BE2C (cell line): Measurements from ENCODE around the gene ZNF608.

Source experiments
- DNase-seq: peaks from one replicate; pipeline ENCODE4 v3.0.0-alpha.2; 2020
- H3K27me3 ChIP-seq: fragments of 250-450 bp; sonication (Bioruptor Pico); 2 replicates; pipeline ENCODE4 v1.5.1; 2020; ENCODE audit warnings: mild to moderate bottlenecking
- H3K36me3 ChIP-seq: fragments of 250-450 bp; sonication (Bioruptor Pico); 2 replicates; pipeline ENCODE4 v1.5.1; 2020; ENCODE audit warnings: mild to moderate bottlenecking
- H3K4me1 ChIP-seq: fragments of 250-450 bp; sonication (Bioruptor Pico); 2 replicates; pipeline ENCODE4 v1.5.1; 2020
- H3K4me3 ChIP-seq: 2 replicates; pipeline ENCODE4 v1.5.1; 2011; ENCODE audit warnings: low read depth, low read length
- H3K9me3 ChIP-seq: fragments of 250-450 bp; sonication (Bioruptor Pico); 2 replicates; pipeline ENCODE4 v1.5.1; 2020
- TF ChIP-seq, protein P1 (sequence below): IDR thresholded peaks from 2 replicates; pipeline ENCODE4 v1.5.1; 2012; ENCODE audit warnings: mild to moderate bottlenecking, low read depth, low read length

The ZNF608 gene

GRCh38 chr5:124772457-124773200, 26.2 kb upstream of the ZNF608 start:
- peaks cover 14% of the 10 kb centered on the region for H3K4me1 ChIP-seq
- H3K36me3 ChIP-seq: no peaks in the 10 kb centered on the region
- no peaks in the 10 kb centered on the region for H3K27me3 ChIP-seq
- H3K4me3 ChIP-seq: no peak overlapping the region
- H3K9me3 ChIP-seq: no peaks in the 10 kb centered on the region
- DNase-seq: no peak
- TF ChIP-seq, protein P1, sequence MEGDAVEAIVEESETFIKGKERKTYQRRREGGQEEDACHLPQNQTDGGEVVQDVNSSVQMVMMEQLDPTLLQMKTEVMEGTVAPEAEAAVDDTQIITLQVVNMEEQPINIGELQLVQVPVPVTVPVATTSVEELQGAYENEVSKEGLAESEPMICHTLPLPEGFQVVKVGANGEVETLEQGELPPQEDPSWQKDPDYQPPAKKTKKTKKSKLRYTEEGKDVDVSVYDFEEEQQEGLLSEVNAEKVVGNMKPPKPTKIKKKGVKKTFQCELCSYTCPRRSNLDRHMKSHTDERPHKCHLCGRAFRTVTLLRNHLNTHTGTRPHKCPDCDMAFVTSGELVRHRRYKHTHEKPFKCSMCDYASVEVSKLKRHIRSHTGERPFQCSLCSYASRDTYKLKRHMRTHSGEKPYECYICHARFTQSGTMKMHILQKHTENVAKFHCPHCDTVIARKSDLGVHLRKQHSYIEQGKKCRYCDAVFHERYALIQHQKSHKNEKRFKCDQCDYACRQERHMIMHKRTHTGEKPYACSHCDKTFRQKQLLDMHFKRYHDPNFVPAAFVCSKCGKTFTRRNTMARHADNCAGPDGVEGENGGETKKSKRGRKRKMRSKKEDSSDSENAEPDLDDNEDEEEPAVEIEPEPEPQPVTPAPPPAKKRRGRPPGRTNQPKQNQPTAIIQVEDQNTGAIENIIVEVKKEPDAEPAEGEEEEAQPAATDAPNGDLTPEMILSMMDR: no peak

- no peaks in the 10 kb centered on the region for H3K36me3 ChIP-seq
- DNase-seq: no peak
- no peak overlapping the region for H3K4me3 ChIP-seq
- TF ChIP-seq, protein P1: no peak
- H3K27me3 ChIP-seq: no peaks in the 10 kb centered on the region
- peaks cover 14% of the 10 kb centered on the region for H3K4me1 ChIP-seq
- H3K9me3 ChIP-seq: no peaks in the 10 kb centered on the region
Measured at GRCh38 chr5:124771761-124772160, 25.3 kb upstream of the ZNF608 start.

GRCh38 chr5:124764992-124765611, 18.7 kb upstream of the ZNF608 start:
- TF ChIP-seq, protein P1: no peak
- no peak for DNase-seq
- H3K4me3 ChIP-seq: no peak overlapping the region
- H3K36me3 ChIP-seq: no peaks in the 10 kb centered on the region
- no peaks in the 10 kb centered on the region for H3K27me3 ChIP-seq
- H3K9me3 ChIP-seq: no peaks in the 10 kb centered on the region
- 0 out of 2 replicates have a peak, but pooled peaks cover 1% of the 10 kb centered on the region for H3K4me1 ChIP-seq

DNA sequence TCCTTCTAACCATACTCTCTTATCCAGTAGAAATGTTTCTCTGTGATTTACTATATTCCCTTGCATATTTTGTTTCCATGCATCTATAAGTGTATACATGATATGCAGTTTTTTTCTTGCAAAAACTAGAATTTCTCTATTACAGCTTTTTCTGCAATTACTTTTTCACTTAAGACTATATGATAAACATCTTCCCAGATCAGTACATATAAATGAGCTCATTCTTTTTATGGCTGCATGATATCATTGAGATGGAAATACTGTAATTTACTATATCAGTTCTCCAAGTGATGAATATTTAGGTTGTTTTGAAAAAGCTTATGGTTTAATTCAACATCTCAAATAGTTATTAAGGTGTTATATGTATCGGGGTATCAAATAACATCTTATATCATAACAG, 18.1 kb upstream of the ZNF608 start:
- Histone ChIP-seq H3K4me1 (0 out of 2 replicates have a peak, but pooled peaks cover 3% of the 10 kb centered on the region), H3K36me3 (no peaks in the 10 kb centered on the region), H3K9me3 (no peaks in the 10 kb centered on the region), H3K27me3 (no peaks in the 10 kb centered on the region), H3K4me3 (no peak overlapping the region)
- TF ChIP-seq, protein P1: no peak
- DNase-seq: no peak

- H3K27me3 ChIP-seq: no peaks in the 10 kb centered on the region
- H3K4me1 ChIP-seq: 0 out of 2 replicates have a peak, but pooled peaks cover 3% of the 10 kb centered on the region
- TF ChIP-seq, protein P1: no peak
- H3K36me3 ChIP-seq: no peaks in the 10 kb centered on the region
- DNase-seq: no peak
- H3K9me3 ChIP-seq: no peaks in the 10 kb centered on the region
- no peak overlapping the region for H3K4me3 ChIP-seq
Measured at GRCh38 chr5:124761010-124761409, 14.6 kb upstream of the ZNF608 start.

- no peak for DNase-seq
- TF ChIP-seq, protein P1: no peak
- Histone ChIP-seq H3K4me1 (0 out of 2 replicates have a peak, but pooled peaks cover 3% of the 10 kb centered on the region), H3K27me3 (no peaks in the 10 kb centered on the region), H3K4me3 (no peak overlapping the region), H3K9me3 (no peaks in the 10 kb centered on the region), H3K36me3 (no peaks in the 10 kb centered on the region)
Measured at GRCh38 chr5:124760608-124761007, 14.2 kb upstream of the ZNF608 start.
